Bronchial epithelial cell (primary cell): ENCODE measurements around the gene PPM1F. TPM values are rescaled to one million over a fixed set of nuclear protein-coding genes. Genes with fewer than 3 reads are reported as not detected.

Experiments used
- DNase-seq: peaks from one replicate; pipeline ENCODE4 v3.0.0-alpha.2; 2010; ENCODE audit warnings: low read depth
- FAIRE-seq: peaks from 2 replicates; lab custom pipeline; 2011; peaks lifted over from hg19 to GRCh38; lab: Jason Lieb, UNC
- H3K27me3 ChIP-seq: 2 replicates; pipeline ENCODE4 v1.5.1; 2011; ENCODE audit warnings: low read length; ENCODE audit not compliant: control insufficient read depth, insufficient read depth
- H3K36me3 ChIP-seq: 2 replicates; pipeline ENCODE4 v1.5.1; 2011; ENCODE audit warnings: low read length; ENCODE audit not compliant: control insufficient read depth, insufficient read depth
- H3K4me3 ChIP-seq: 2 replicates; pipeline ENCODE4 v1.5.1; 2011; ENCODE audit warnings: mild to moderate bottlenecking, low read depth, low read length, control low read depth
- CTCF ChIP-seq: IDR thresholded peaks from 2 replicates; pipeline ENCODE4 v1.5.1; 2011; ENCODE audit warnings: mild to moderate bottlenecking, moderate library complexity, low read length, control low read depth, inconsistent platforms; ENCODE audit not compliant: insufficient read depth, severe bottlenecking
- total RNA-seq: library from RNA; depleted of rRNA; stranded (reverse); fragments of >200 nt; gene quantifications from 2 replicates; pipeline ENCODE4 v1.2.1, GENCODE V29; 2014

Gene PPM1F
- total RNA-seq, 1 donor from 2014 or later: 16.1 TPM

GRCh38 chr22:21921729-21922128 is 30.9 kb downstream of the PPM1F start:
- no peak for TF ChIP-seq CTCF
- Histone ChIP-seq H3K27me3 (no peaks in the 10 kb centered on the region), H3K4me3 (no peak overlapping the region), H3K36me3 (no peaks in the 10 kb centered on the region)
- FAIRE-seq: no peak
- no peak for DNase-seq

DNA sequence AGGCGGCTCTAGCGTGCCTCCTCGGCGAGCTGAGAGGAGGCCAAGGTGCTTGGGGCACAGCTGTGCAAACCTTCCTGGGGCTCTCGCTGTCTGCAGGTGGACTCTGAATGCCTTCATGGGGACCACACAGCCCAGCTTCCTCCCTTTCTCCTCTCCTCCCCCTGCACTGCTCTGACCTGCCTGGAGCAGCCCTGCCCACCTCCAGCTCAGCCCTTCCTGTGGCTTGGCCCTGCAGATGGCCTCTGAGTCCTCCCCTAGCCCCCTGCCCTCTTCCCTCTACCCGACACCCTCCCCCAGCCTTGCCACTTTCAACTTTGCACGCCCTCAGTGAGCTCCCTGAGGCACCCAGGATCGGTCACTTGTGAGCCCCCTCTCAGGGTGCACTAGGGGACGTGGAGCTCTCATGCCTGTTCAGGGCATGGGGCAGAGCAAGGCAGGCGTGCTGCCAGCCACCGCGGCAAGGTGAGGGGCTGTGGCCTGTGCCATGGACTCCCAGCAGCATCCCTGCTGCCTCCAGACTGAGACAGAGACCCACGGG is 31.4 kb downstream of the PPM1F start:
- H3K27me3 ChIP-seq: no peaks in the 10 kb centered on the region
- no peak for TF ChIP-seq CTCF
- FAIRE-seq (no peak), DNase-seq (no peak)
- no peaks in the 10 kb centered on the region for H3K36me3 ChIP-seq
- no peak overlapping the region for H3K4me3 ChIP-seq

DNA sequence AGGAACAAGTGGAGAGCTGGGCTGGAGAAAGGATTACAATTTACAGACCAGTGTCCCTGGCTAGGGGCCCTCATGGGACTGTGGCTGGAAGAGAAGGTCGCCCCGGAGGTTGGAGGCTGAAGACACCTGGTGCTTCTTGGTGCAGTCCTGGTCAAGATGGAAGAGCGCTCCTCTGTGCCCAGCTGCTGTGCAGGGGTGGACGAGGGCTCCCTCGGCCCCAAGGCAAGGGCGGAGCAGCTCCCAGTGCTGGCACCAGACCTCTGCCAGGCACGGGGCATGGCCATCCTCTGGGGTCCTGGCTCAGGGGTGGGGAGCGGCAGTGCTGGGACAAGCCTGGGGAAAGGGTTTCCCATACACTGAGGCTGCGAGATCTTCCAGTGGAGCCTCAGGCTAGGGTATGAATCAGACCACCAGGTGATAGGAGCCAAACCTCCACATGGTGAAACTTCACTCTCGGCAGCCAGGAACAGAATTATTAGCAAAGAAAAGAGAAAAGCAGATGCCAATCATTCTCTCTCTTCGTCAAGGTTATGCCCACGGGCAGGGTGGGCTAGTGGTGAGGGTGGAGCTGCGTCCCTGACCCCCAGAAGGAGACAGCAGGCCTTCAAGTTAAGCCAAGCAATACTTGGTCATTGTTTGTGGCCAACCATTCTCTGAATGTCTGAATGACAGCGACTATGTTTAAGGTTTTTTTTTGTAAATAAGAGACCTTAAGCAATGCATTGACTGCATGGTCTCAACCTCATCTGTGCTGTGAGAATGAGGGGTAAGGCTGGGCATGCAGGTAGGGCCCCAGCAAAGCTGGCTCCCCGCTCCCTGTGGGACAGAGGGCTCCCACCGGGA is 32.1 kb downstream of the PPM1F start:
- no peak for FAIRE-seq
- Histone ChIP-seq H3K4me3 (no peak overlapping the region), H3K27me3 (no peaks in the 10 kb centered on the region), H3K36me3 (no peaks in the 10 kb centered on the region)
- no peak for DNase-seq
- TF ChIP-seq CTCF: no peak

DNA sequence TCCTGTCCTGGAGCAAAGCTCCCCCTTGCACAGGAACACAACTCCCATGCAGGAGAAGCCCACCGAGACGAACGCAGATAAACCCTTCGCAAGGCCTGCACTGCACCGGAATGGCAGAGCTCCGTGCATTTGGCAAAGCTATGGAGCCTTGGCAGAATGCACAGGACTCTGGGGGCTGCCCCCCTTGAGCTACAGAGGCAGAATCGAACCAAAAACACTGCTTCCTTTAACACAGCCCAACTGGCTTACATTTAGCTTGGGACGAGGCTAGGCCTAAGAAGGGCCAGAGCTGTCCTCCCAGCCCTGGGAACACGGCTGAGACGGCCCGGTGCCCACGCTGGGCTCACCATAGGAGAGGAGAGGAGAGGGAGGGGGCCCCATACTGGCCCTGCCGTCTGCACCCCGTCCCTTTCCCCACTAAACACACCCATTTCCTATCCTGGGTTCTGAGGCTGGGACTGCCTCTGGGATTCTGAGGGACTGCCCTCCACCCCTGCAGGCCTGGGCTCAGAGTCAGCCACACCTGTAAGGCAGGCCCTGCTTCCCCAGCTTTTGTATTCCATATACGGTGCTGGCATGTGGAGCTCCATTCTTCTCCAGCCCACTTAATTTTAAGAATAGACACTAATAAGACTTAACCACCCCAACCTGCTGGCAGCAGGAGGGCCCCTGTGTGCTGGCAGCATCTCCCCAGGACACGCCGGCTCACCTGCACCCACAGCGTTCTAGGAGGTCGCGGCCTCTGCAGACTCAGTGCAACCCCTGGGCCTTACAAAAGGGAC is 32.9 kb downstream of the PPM1F start:
- FAIRE-seq (no peak), DNase-seq (no peak)
- no peaks in the 10 kb centered on the region for H3K27me3 ChIP-seq
- TF ChIP-seq CTCF: no peak
- H3K4me3 ChIP-seq: no peak overlapping the region
- H3K36me3 ChIP-seq: no peaks in the 10 kb centered on the region

DNA sequence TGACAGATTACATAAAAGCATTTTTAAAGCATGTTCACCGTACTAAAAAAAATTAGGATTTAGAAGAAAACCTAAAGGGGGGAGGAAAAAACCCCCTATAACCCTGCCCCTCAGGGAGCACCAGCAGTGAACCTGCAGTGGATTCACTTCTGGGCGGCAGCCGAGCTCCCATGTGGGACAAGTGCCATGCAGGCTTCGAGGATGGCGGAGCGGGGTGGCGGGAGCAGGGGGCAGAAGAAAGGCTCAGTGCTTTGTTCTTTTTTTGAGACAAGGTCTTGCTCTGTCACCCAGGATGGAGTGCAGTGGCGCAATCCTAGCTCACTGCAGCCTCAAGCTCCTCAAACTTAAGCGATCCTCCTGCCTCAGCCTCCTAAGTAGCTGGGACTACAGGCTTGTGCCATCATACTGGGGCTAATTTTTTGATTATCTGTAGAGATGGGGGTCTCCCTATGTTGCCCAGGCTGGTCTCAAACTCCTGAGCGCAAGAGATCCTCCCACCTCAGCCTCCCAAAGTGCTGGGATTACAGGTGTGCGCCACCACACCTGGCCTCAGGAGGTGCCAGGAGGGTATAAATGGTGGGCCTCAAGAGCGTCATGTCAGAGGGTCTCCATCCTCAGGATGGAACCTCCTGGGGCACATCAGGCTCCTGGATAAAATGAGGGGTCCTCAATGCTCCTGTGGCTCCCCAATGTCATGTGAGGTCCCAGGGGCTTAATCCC is 34.0 kb downstream of the PPM1F start:
- no peak for TF ChIP-seq CTCF
- FAIRE-seq (no peak), DNase-seq (no peak)
- Histone ChIP-seq H3K27me3 (no peaks in the 10 kb centered on the region), H3K4me3 (no peak overlapping the region), H3K36me3 (no peaks in the 10 kb centered on the region)
